Endodermal cell (in vitro differentiated cells): ENCODE measurements around the gene DLG1. TPM values are rescaled to one million over a fixed set of nuclear protein-coding genes. Genes with fewer than 3 reads are reported as not detected.

ENCODE experiments used
- DNase-seq: peaks from one replicate; pipeline ENCODE4 v3.0.0-alpha.2; 2017
- H3K27ac ChIP-seq: 2 replicates; pipeline ENCODE4 v1.5.1; 2013; ENCODE audit warnings: mild to moderate bottlenecking, low read depth, low read length, moderate library complexity
- H3K27me3 ChIP-seq: 2 replicates; pipeline ENCODE4 v1.6.1; 2013; ENCODE audit warnings: mild to moderate bottlenecking, low read length, moderate library complexity; ENCODE audit not compliant: insufficient read depth, control insufficient read depth, poor library complexity, severe bottlenecking
- H3K36me3 ChIP-seq: 2 replicates; pipeline ENCODE4 v1.7.0; 2013; ENCODE audit warnings: mild to moderate bottlenecking, low read length, moderate library complexity; ENCODE audit not compliant: control insufficient read depth, insufficient read depth
- H3K4me1 ChIP-seq: one replicate; pipeline ENCODE4 v1.7.0; 2013; ENCODE audit warnings: low read length; ENCODE audit not compliant: control insufficient read depth, insufficient read depth
- H3K4me3 ChIP-seq: 2 replicates; pipeline ENCODE4 v1.5.1; 2013; ENCODE audit warnings: mild to moderate bottlenecking, low read length, moderate library complexity
- H3K9ac ChIP-seq: 2 replicates; pipeline ENCODE4 v1.6.1; 2013; ENCODE audit warnings: mild to moderate bottlenecking, low read length, moderate library complexity; ENCODE audit not compliant: poor library complexity, severe bottlenecking; ENCODE audit errors: extremely low read depth
- H3K9me3 ChIP-seq: 2 replicates; pipeline ENCODE4 v1.6.1; 2013; ENCODE audit warnings: mild to moderate bottlenecking, low read length, moderate library complexity; ENCODE audit not compliant: control insufficient read depth
- H3K27ac Mint-ChIP-seq: 2 replicates; pipeline ENCODE4 v1.8.0; 2020; ENCODE audit warnings: mixed read lengths
- H3K27me3 Mint-ChIP-seq: 2 replicates; pipeline ENCODE4 v1.8.0; 2021; ENCODE audit warnings: mild to moderate bottlenecking, mixed read lengths; ENCODE audit not compliant: insufficient read depth
- H3K36me3 Mint-ChIP-seq: 2 replicates; pipeline ENCODE4 v1.8.0; 2020; ENCODE audit warnings: low read depth, mixed read lengths
- H3K4me1 Mint-ChIP-seq: 2 replicates; pipeline ENCODE4 v1.8.0; 2020; ENCODE audit warnings: mixed read lengths
- H3K4me3 Mint-ChIP-seq: 2 replicates; pipeline ENCODE4 v1.8.0; 2020; ENCODE audit warnings: mild to moderate bottlenecking, moderate library complexity, mixed read lengths
- H3K9me3 Mint-ChIP-seq: 2 replicates; pipeline ENCODE4 v1.8.0; 2020; ENCODE audit warnings: mild to moderate bottlenecking, mixed read lengths
- whole genome bisulfite sequencing, 2 experiments: methylation state at CpG; one replicate each; pipeline versions ENCODE4 v1.1.5 to v1.1.7; 2013; ENCODE audit warnings: missing lambda C conversion rate in 2 of 2, mixed read lengths in 1 of 2; ENCODE audit not compliant: insufficient coverage in 1 of 2, insufficient read length in 1 of 2; 5-methylcytosine and 5-hydroxymethylcytosine counted together
- total RNA-seq, 2 donors: library from RNA; stranded (reverse); fragmentation: NEBNext Ultra II Directional in 1 of 2; extraction: Animal tissue kit (Norgen Biotek cat#: 25700) in 1 of 2; gene quantifications; 2 replicates in 1 of 2; 3 replicates in 1 of 2; pipeline ENCODE4 v1.2.1, GENCODE V29; 2021
- TF ChIP-seq, protein P1 (sequence below): fragments of 200-600 bp; sonication (generic); conservative IDR thresholded peaks from 2 replicates; pipeline ENCODE4 v1.5.0; 2021; ENCODE audit warnings: antibody characterized with exemption, mild to moderate bottlenecking

DLG1 gene
- total RNA-seq, 2 donors from 2014 or later: 78.7 to 96.9 TPM

DNA sequence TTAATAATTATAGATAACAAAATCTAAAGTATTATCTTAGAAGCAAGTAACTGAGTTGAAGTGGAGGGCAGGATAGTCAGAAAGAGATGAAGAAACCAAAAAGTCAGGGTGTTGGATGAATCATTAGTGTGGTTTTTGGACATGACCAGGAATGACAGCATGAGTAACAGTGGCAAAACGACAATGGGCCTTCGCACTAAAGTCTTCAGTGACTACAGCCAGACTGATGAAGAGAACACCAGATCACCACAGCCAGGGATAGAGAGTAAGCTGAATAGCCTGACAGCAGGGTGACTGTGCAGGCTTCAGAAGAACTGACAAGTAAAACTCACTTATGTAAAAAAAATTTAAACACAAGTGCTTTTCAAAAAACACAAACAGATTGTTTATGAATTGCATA lies 172.8 kb downstream of the DLG1 start:
- no peak for DNase-seq
- Mint-ChIP-seq H3K27ac (no peak overlapping the region), H3K9me3 (no peaks in the 10 kb centered on the region), H3K4me3 (no peak overlapping the region), H3K36me3 (peaks cover 30% of the 10 kb centered on the region), H3K27me3 (no peaks in the 10 kb centered on the region), H3K4me1 (peaks cover 5% of the 10 kb centered on the region)
- no peak overlapping the region for H3K9ac ChIP-seq
- H3K27me3 ChIP-seq: no peaks in the 10 kb centered on the region
- H3K4me3 ChIP-seq: no peak overlapping the region
- H3K36me3 ChIP-seq: peaks cover 36% of the 10 kb centered on the region
- peaks cover 20% of the 10 kb centered on the region for H3K9me3 ChIP-seq
- peak overlapping the region; percentile 60 for H3K27ac ChIP-seq
- WGBS, 2 experiments: 97 to 100% methylated on average over 2 of the region's 2 CpGs
- H3K4me1 ChIP-seq: no peaks in the 10 kb centered on the region
- TF ChIP-seq, protein P1, sequence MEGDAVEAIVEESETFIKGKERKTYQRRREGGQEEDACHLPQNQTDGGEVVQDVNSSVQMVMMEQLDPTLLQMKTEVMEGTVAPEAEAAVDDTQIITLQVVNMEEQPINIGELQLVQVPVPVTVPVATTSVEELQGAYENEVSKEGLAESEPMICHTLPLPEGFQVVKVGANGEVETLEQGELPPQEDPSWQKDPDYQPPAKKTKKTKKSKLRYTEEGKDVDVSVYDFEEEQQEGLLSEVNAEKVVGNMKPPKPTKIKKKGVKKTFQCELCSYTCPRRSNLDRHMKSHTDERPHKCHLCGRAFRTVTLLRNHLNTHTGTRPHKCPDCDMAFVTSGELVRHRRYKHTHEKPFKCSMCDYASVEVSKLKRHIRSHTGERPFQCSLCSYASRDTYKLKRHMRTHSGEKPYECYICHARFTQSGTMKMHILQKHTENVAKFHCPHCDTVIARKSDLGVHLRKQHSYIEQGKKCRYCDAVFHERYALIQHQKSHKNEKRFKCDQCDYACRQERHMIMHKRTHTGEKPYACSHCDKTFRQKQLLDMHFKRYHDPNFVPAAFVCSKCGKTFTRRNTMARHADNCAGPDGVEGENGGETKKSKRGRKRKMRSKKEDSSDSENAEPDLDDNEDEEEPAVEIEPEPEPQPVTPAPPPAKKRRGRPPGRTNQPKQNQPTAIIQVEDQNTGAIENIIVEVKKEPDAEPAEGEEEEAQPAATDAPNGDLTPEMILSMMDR: no peak

DNA sequence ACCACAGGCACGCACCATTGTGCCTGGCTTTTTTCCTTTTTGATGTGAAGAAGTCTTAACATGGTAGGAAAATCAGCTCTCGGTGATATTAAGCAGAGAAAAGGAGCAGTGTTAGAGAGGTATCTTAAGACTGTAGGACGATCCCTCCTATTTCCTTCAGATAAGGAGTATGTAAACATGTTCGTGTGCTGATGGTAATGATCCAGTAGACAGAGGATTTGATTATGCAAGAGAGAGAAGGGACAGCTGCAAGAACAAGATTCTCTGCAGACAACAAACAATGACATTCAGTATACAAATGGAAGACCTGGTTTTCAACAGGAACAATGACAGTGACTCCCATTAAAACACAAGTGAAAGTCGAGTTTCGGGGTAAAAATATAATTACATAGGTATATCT lies 173.7 kb downstream of the DLG1 start:
- DNase-seq: no peak
- no peaks in the 10 kb centered on the region for H3K9me3 Mint-ChIP-seq
- WGBS, 2 experiments: 92 to 95% methylated on average over 2 to 6 of the region's 6 CpGs

DNA sequence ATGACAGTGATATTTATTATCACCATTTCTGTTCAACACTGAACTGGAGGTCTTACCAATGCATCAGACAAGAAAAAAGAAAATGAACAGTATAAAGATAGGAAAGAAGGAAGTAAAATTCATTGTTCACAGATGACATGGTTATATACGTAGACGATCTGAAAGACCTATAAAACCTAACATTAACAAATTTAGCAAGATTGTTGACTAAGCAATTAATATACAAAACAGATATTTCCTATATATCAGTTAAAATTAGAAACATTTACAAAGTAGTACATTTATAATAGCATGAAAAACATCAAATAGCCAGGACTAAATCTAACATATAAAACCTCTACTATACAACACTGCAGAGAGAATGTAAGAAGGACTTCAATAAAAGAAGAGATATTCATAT lies 176.0 kb downstream of the DLG1 start:
- H3K36me3 ChIP-seq: peaks cover 26% of the 10 kb centered on the region
- H3K27ac ChIP-seq: no peak overlapping the region
- no peak overlapping the region for H3K9ac ChIP-seq
- no peak overlapping the region for H3K4me3 ChIP-seq
- Mint-ChIP-seq H3K4me1 (peaks cover 5% of the 10 kb centered on the region), H3K9me3 (no peaks in the 10 kb centered on the region), H3K27ac (no peak overlapping the region), H3K27me3 (no peaks in the 10 kb centered on the region), H3K4me3 (no peak overlapping the region), H3K36me3 (peaks cover 14% of the 10 kb centered on the region)
- WGBS, 2 experiments: 0% methylated on average over 1 of the region's 2 CpGs; no CpG with 5 or more reads in 1 of the 2 experiments
- no peaks in the 10 kb centered on the region for H3K4me1 ChIP-seq
- DNase-seq: no peak
- no peaks in the 10 kb centered on the region for H3K9me3 ChIP-seq
- H3K27me3 ChIP-seq: no peaks in the 10 kb centered on the region
- TF ChIP-seq, protein P1: no peak

More for the DNA sequence above, 173.7 kb downstream of the DLG1 start:
- Mint-ChIP-seq H3K36me3 (peaks cover 28% of the 10 kb centered on the region), H3K27ac (no peak overlapping the region), H3K4me1 (peaks cover 5% of the 10 kb centered on the region), H3K27me3 (no peaks in the 10 kb centered on the region), H3K4me3 (no peak overlapping the region)
- Histone ChIP-seq H3K9me3 (peaks cover 20% of the 10 kb centered on the region), H3K27me3 (no peaks in the 10 kb centered on the region), H3K4me3 (peak overlapping the region; percentile 18), H3K9ac (no peak overlapping the region), H3K4me1 (no peaks in the 10 kb centered on the region), H3K36me3 (peaks cover 30% of the 10 kb centered on the region), H3K27ac (no peak overlapping the region)
- TF ChIP-seq, protein P1: no peak
